PFSK-1 (cell line): Measurements from ENCODE around the gene AWAT1.

Experiments
- POLR2AphosphoS5 ChIP-seq: IDR thresholded peaks from 2 replicates; pipeline ENCODE4 v1.6.1; 2012; ENCODE audit warnings: low read depth, mild to moderate bottlenecking, control low read depth, low read length, moderate library complexity
- TAF1 ChIP-seq: IDR thresholded peaks from 2 replicates; pipeline ENCODE4 v1.6.1; 2012; ENCODE audit warnings: low read length, control low read depth, borderline replicate concordance; ENCODE audit not compliant: insufficient read depth

- TF ChIP-seq POLR2AphosphoS5 (no peak), TAF1 (no peak)
Observed at GRCh38 chrX:70252491-70252890, 18.0 kb downstream of the AWAT1 start.
